IMR-90 (cell line): Measurements from ENCODE around the gene KCNJ2. TPM values are rescaled to one million over a fixed set of nuclear protein-coding genes. Genes with fewer than 3 reads are reported as not detected.

Source experiments
- ATAC-seq: fragments of 200-7000 bp; cut with Tn5 transposase; 2 replicates; pipeline ENCODE4 v1.9.1; 2020; ENCODE audit warnings: low read depth, mild to moderate bottlenecking, moderate library complexity
- BruUV-seq: library from RNA; stranded (reverse); fragments of 400-500 nt; replicated peaks from 2 replicates; lab custom pipeline; 2021; lab: Mats Ljungman, UMichigan
- CTCF ChIA-PET: fragments of 300-600 bp; formaldehyde crosslinking; extraction: SDS; loops from one replicate; lab custom pipeline; 2021; ENCODE audit warnings: antibody characterized with exemption; lab: Yijun Ruan, JAX
- POLR2A ChIA-PET: fragments of 300-600 bp; sonication (Branson Sonifier 250); formaldehyde crosslinking; loops from one replicate; lab custom pipeline; 2022; ENCODE audit warnings: antibody characterized with exemption; ENCODE audit not compliant: unreplicated experiment; lab: Charles Lee
- DNase-seq: peaks from one replicate; pipeline ENCODE4 v3.0.0; 2013
- H2AFZ ChIP-seq: replicated peaks from 2 replicates; pipeline ENCODE3; 2013; ENCODE audit warnings: low read length, mild to moderate bottlenecking; ENCODE audit not compliant: poor library complexity
- H2AK5ac ChIP-seq: 2 replicates; pipeline ENCODE4 v1.6.1; 2013; ENCODE audit warnings: low read depth, low read length, inconsistent platforms
- H2AK9ac ChIP-seq: replicated peaks from 2 replicates; pipeline ENCODE3; 2013; ENCODE audit warnings: mild to moderate bottlenecking, low read depth, low read length, moderate library complexity; ENCODE audit not compliant: poor library complexity
- H2BK120ac ChIP-seq: 2 replicates; pipeline ENCODE4 v1.6.1; 2013; ENCODE audit warnings: low read depth, low read length, inconsistent platforms
- H2BK15ac ChIP-seq: 3 replicates; pipeline ENCODE4 v1.6.1; 2013; ENCODE audit warnings: low read depth, low read length, inconsistent platforms
- H2BK20ac ChIP-seq: 2 replicates; pipeline ENCODE4 v1.6.1; 2013; ENCODE audit warnings: low read depth, mild to moderate bottlenecking, inconsistent platforms, low read length, moderate library complexity
- H2BK5ac ChIP-seq: 2 replicates; pipeline ENCODE4 v1.6.1; 2013; ENCODE audit warnings: mild to moderate bottlenecking, low read depth, low read length, inconsistent platforms; ENCODE audit not compliant: poor library complexity, severe bottlenecking
- H3K14ac ChIP-seq: replicated peaks from 2 replicates; pipeline ENCODE4 v1.6.1; 2013; ENCODE audit warnings: low read depth, low read length, inconsistent platforms
- H3K18ac ChIP-seq: 2 replicates; pipeline ENCODE4 v1.6.1; 2013; ENCODE audit warnings: low read depth, low read length, control low read depth
- H3K23ac ChIP-seq: 2 replicates; pipeline ENCODE4 v1.6.1; 2013; ENCODE audit warnings: low read depth, low read length, inconsistent platforms
- H3K27ac ChIP-seq: 2 replicates; pipeline ENCODE4 v1.5.1; 2013; ENCODE audit warnings: mild to moderate bottlenecking, control low read depth, low read length; ENCODE audit not compliant: insufficient read depth
- H3K27me3 ChIP-seq: 2 replicates; pipeline ENCODE4 v1.6.1; 2013; ENCODE audit warnings: low read length; ENCODE audit not compliant: control insufficient read depth, insufficient read depth
- H3K36me3 ChIP-seq: 2 replicates; pipeline ENCODE4 v1.6.1; 2013; ENCODE audit warnings: low read length, mixed read lengths; ENCODE audit not compliant: control insufficient read depth, insufficient read depth
- H3K4ac ChIP-seq: 2 replicates; pipeline ENCODE4 v1.6.1; 2013; ENCODE audit warnings: low read depth, low read length, inconsistent platforms
- H3K4me1 ChIP-seq: 2 replicates; pipeline ENCODE4 v1.6.1; 2013; ENCODE audit warnings: low read length, mixed read lengths; ENCODE audit not compliant: control insufficient read depth, insufficient read depth
- H3K4me2 ChIP-seq: 2 replicates; pipeline ENCODE4 v1.6.1; 2013; ENCODE audit warnings: low read depth, mild to moderate bottlenecking, control low read depth, low read length, moderate library complexity
- H3K4me3 ChIP-seq: 2 replicates; pipeline ENCODE4 v1.5.1; 2013; ENCODE audit warnings: low read depth, mild to moderate bottlenecking, control low read depth, low read length, moderate library complexity; ENCODE audit not compliant: insufficient read depth
- H3K56ac ChIP-seq: 2 replicates; pipeline ENCODE4 v1.6.1; 2013; ENCODE audit warnings: low read length, inconsistent platforms; ENCODE audit not compliant: insufficient read depth; ENCODE audit errors: extremely low read depth
- H3K79me1 ChIP-seq, 2 experiments: 2 replicates each; pipeline ENCODE4 v1.6.1; 2013; ENCODE audit warnings: low read length in 2 of 2, inconsistent platforms in 1 of 2, low read depth in 1 of 2
- H3K9ac ChIP-seq: 2 replicates; pipeline ENCODE4 v1.6.1; 2013; ENCODE audit warnings: low read depth, low read length, control low read depth
- H3K9me1 ChIP-seq: 2 replicates; pipeline ENCODE4 v1.6.1; 2013; ENCODE audit warnings: low read length, inconsistent platforms; ENCODE audit not compliant: insufficient read depth
- H3K9me3 ChIP-seq: 2 replicates; pipeline ENCODE4 v1.6.1; 2013; ENCODE audit warnings: low read length; ENCODE audit not compliant: control insufficient read depth, insufficient read depth
- H4K20me1 ChIP-seq: 2 replicates; pipeline ENCODE4 v1.6.1; 2013; ENCODE audit warnings: low read length, inconsistent platforms; ENCODE audit not compliant: insufficient read depth
- H4K5ac ChIP-seq: 2 replicates; pipeline ENCODE4 v1.6.1; 2013; ENCODE audit warnings: mild to moderate bottlenecking, low read depth, low read length, control low read depth
- H4K8ac ChIP-seq, 2 experiments: 2 replicates each; pipeline ENCODE4 v1.6.1; 2013; ENCODE audit warnings: low read depth in 2 of 2, low read length in 2 of 2, control low read depth in 1 of 2, inconsistent platforms in 1 of 2
- H4K91ac ChIP-seq: 2 replicates; pipeline ENCODE4 v1.6.1; 2013; ENCODE audit warnings: low read depth, low read length, inconsistent platforms; ENCODE audit not compliant: insufficient read depth
- BHLHE40 ChIP-seq: fragments of 150-350 bp; IDR thresholded peaks from 2 replicates; pipeline ENCODE4 v1.6.1; 2016; ENCODE audit warnings: mild to moderate bottlenecking, low read depth, low read length
- CEBPB ChIP-seq: IDR thresholded peaks from 2 replicates; pipeline ENCODE4 v1.6.1; 2012; ENCODE audit warnings: low read depth, low read length, improper control_type of control experiment
- CTCF ChIP-seq: conservative IDR thresholded peaks from 2 replicates; pipeline ENCODE4 v1.5.1; 2012; ENCODE audit warnings: mild to moderate bottlenecking, low read depth, low read length, improper control_type of control experiment
- MAZ ChIP-seq: IDR thresholded peaks from 2 replicates; pipeline ENCODE4 v1.6.1; 2012; ENCODE audit warnings: low read depth, mild to moderate bottlenecking, low read length, improper control_type of control experiment, moderate library complexity, borderline replicate concordance
- MXI1 ChIP-seq: IDR thresholded peaks from 2 replicates; pipeline ENCODE4 v1.6.1; 2012; ENCODE audit warnings: low read depth, mild to moderate bottlenecking, low read length, moderate library complexity, borderline replicate concordance
- NFE2L2 ChIP-seq: fragments of 150-350 bp; IDR thresholded peaks from 2 replicates; pipeline ENCODE4 v1.6.1; 2016; ENCODE audit warnings: low read depth, mild to moderate bottlenecking, low read length
- POLR2A ChIP-seq: IDR thresholded peaks from 2 replicates; pipeline ENCODE4 v1.6.1; 2012; ENCODE audit warnings: mild to moderate bottlenecking, low read depth, low read length
- RAD21 ChIP-seq: IDR thresholded peaks from 2 replicates; pipeline ENCODE4 v1.6.1; 2012; ENCODE audit warnings: low read length, improper control_type of control experiment
- RCOR1 ChIP-seq: IDR thresholded peaks from 2 replicates; pipeline ENCODE4 v1.6.1; 2012; ENCODE audit warnings: mild to moderate bottlenecking, low read length, improper control_type of control experiment; ENCODE audit not compliant: insufficient replicate concordance
- RFX5 ChIP-seq: IDR thresholded peaks from 2 replicates; pipeline ENCODE4 v1.8.0; 2012; ENCODE audit warnings: low read depth, mild to moderate bottlenecking, low read length, moderate library complexity
- SMC3 ChIP-seq: fragments of 150-350 bp; IDR thresholded peaks from 2 replicates; pipeline ENCODE4 v1.6.1; 2016; ENCODE audit warnings: low read depth, mild to moderate bottlenecking, antibody characterized with exemption, low read length, moderate library complexity
- USF2 ChIP-seq: fragments of 150-350 bp; IDR thresholded peaks from 2 replicates; pipeline ENCODE4 v1.6.1; 2017; ENCODE audit warnings: mild to moderate bottlenecking, antibody characterized with exemption, low read length, low read depth
- dilution Hi-C: fragments of 300-500 bp; cut with HindIII; formaldehyde crosslinking; loops from one replicate; pipeline ENCODE4 v1.14.3; 2018; ENCODE audit warnings: low sequenced_read_pairs; ENCODE audit not compliant: unreplicated experiment
- in situ Hi-C: fragments of 300-500 bp; cut with MboI; formaldehyde crosslinking; loops from 3 replicates; pipeline ENCODE4 v1.14.3; 2019; ENCODE audit warnings: low sequenced_read_pairs, inconsistent platforms, mixed read lengths
- intact Hi-C: fragments of 100-400 bp; cut with micrococcal nuclease; formaldehyde crosslinking; loops from 2 replicates; pipeline ENCODE4 v1.10.0; 2022
- polyA plus RNA-seq, 3 experiments: library from polyadenylated mRNA; depleted of rRNA; stranded (reverse); fragments of >200 nt; gene quantifications; 2 replicates each; pipeline ENCODE4 v1.2.3, GENCODE V29; 2012; ENCODE audit warnings: low replicate concordance in 1 of 3
- total RNA-seq: library from RNA; depleted of rRNA; stranded (reverse); fragments of >200 nt; gene quantifications from 2 replicates; pipeline ENCODE4 v1.2.3, GENCODE V29; 2012

KCNJ2 gene
- total and polyA plus RNA-seq, 2 of the 4 experiments (the other 2 are of a cell fraction) = 0.55 to 8.6 TPM

- H3K56ac ChIP-seq = no peak overlapping the region
- ChIA-PET POLR2A (no interaction called here), CTCF (no interaction called here)
- H4K20me1 ChIP-seq = no peaks in the 10 kb centered on the region
- H3K27ac ChIP-seq = no peak overlapping the region
- H3K9me1 ChIP-seq = no peaks in the 10 kb centered on the region
- no peak overlapping the region for H3K4me2 ChIP-seq
- no peak overlapping the region for H3K9ac ChIP-seq
- no peak overlapping the region for H3K4me3 ChIP-seq
- H4K91ac ChIP-seq = no peak overlapping the region
- no peak overlapping the region for H3K4ac ChIP-seq
- H2BK120ac ChIP-seq = no peak overlapping the region
- TF ChIP-seq SMC3 (no peak), BHLHE40 (no peak), USF2 (no peak), CTCF (no peak), MXI1 (no peak), RAD21 (no peak), POLR2A (no peak), RCOR1 (no peak), NFE2L2 (no peak), MAZ (no peak), CEBPB (no peak), RFX5 (no peak)
- no peaks in the 10 kb centered on the region for H3K36me3 ChIP-seq
- H3K23ac ChIP-seq = no peak overlapping the region
- no peak overlapping the region for H2AFZ ChIP-seq
- BruUV-seq = no TSS peak
- no peak overlapping the region for H3K14ac ChIP-seq
- H3K79me1 ChIP-seq = no peaks in the 10 kb centered on the region
- H3K18ac ChIP-seq = no peak overlapping the region
- no peak overlapping the region for H2BK20ac ChIP-seq
- dilution Hi-C loops (no loop called here), in situ Hi-C loops (no loop called here), intact Hi-C loops (no loop called here)
- no peaks in the 10 kb centered on the region for H3K9me3 ChIP-seq
- no peak overlapping the region for H2BK5ac ChIP-seq
- H4K8ac ChIP-seq = no peak overlapping the region
- no peaks in the 10 kb centered on the region for H3K27me3 ChIP-seq
- H2AK5ac ChIP-seq = no peak overlapping the region
- no peak overlapping the region for H2AK9ac ChIP-seq
- no peaks in the 10 kb centered on the region for H3K4me1 ChIP-seq
- no peak for ATAC-seq
- no peak overlapping the region for H4K5ac ChIP-seq
- no peak overlapping the region for H2BK15ac ChIP-seq
- DNase-seq = no peak
Measured at GRCh38 chr17:70184207-70184606, 14.9 kb downstream of the KCNJ2 start.
